Measurements from ENCODE around the gene GHSR.

- TF ChIP-seq CTCF (IDR thresholded peaks at IDR 0.05; ENCODE audit: low read depth, low read length) (no peak), EZH2phosphoT487 (IDR thresholded peaks at IDR 0.05; ENCODE audit: low read depth) (no peak)
These were observed 46.2 kb downstream of the GHSR start for GRCh38 chr3:172402090-172402489.

All from OCI-LY3 (cell line).